Activated CD4-positive, CD25-positive, alpha-beta regulatory T cell treated with anti-CD3 and anti-CD28 coated beads, Interleukin-2, amount 50 U/mL, for 16 hours (primary cell): Measurements from ENCODE around the gene KITLG.
"Not testable (repeated sequence)": the region's sequence is repeated elsewhere in the genome, so short reads cannot be mapped to it uniquely, and the experiment has no call there.

Experiments
- DNase-seq: peaks from one replicate; pipeline ENCODE4 v3.0.0-alpha.2; 2020; ENCODE audit warnings: low read depth, low spot score

The KITLG gene

DNA sequence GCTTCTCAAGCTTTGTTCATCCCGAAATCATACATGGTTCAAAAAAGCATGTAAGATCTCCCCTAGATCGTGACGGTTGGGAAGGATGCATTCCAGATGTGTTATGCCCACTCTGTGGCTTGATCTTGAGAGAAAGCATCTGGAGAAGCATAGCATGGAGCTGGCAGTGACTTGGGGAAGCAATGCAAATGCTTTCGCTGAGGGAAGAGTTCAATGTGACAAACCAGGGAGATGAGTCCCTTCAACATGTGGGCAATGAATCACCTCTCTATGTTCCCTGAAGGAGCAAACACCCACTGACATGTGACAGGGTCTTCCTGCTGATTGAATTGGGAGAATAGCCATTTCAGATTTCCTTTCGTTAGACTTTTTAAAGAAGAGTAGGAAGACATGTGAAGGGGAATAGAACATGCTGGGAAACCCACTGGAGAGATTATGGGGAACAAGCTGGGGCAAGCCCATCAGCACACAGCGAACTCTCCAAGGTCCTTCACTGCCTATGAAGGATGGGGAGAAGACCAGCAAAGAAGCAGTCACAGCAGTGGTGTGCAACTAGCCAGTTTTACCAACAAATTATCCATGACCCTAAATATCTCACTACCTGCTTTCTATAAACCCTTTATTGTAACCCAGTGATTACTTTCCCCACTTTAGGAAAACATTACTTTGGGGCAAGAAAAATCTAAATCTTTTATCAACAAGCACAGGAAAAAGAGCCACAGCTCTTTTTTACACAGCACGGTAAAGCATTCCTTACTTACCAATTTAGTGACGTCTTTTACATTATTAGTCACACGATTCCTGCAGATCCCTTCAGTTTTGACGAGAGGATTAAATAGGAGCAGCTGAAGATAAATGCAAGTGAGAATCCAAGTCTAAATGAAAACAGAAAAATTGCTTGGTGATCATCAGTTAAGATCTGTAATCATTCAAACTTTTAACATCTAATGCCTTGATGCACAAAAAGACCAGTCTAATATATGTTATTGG lies 35.0 kb downstream of the KITLG start:
- DNase-seq: no peak

DNA sequence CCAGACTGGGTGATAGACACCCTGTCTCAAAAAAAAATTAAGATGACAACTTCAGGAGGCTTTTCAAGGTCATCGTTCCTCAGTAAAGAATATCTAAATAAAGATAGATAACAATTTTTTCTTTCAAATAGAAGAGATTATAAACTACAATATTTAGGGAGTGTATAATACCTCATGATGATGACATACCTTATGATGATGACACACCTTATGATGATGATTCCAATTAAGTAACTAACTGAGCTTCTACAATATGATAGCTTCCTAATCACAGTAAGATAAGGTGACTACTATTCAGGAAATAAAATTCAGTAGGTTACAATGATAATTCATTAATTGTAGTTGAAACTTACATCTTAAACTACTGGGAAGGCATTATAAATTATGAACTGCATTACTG lies 40.4 kb downstream of the KITLG start:
- no peak for DNase-seq

- DNase-seq: no peak
Measured at GRCh38 chr12:88538697-88539096, 41.6 kb downstream of the KITLG start.

GRCh38 chr12:88538250-88538649 lies 42.0 kb downstream of the KITLG start:
- no peak for DNase-seq

GRCh38 chr12:88530868-88531267 lies 49.4 kb downstream of the KITLG start:
- DNase-seq: no peak

DNA sequence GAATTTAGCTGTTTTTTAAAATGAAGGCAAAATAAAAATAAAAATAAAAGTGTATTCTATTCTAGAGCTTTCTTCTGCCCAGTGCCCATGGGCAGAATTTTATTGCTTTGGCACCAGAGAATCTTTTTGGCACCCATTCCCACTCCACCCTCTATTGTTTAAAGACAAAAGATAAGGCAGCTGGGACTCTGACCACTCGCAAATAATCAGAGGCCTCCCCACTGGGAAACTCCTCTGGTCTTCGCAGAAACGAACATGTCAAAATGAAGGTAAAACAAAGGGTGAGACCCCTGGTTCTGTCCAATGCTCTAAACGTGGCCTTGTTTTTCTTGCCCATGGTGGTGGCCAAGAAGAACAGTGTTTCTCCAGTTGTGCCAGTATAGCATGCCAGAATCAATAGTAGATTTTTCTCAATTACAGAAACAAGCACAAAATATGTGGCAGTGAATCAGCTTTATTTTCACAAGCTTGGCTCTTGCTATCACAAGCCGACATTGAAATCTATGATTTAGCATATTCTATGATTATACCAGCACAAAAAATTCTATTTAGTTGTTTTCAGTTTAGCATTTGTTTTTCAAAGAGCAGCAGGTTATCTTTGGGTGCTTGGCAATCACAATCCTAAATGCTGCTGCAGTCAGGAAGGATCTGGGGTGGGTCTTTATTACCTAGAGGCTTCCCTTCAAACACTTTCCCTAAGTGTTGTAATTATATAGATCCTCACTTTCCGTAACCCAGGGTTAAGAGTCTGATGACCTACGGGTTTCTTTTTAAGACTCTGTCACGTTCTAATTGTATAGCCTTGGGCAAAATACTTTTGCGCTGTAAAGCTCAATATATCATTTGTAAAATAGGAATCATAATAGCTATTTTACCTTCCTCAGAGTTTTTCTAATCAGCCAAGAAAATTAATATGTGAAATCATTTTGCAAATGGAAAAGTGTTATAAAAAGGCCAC lies 50.5 kb downstream of the KITLG start:
- DNase-seq: no peak

DNA sequence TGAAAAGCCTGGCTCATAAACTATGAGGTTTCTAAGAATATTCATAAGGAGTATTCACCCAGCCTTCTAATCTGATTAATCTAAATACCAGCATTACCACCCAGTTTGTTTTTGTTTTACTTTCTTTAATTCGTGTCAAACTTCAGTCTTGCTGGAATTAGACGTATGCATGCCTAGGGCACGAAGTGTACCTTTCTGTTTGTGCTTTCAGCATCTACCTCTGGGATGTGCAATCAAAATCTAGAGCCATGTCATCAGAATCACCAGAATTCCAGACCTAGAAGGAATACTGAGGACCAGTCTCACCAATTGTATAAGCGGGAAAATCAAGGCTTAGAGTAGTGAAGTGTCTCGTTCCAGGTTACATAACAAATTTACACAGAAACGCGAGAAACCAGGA lies 57.3 kb downstream of the KITLG start:
- no peak for DNase-seq

- no peak for DNase-seq
Measured at GRCh38 chr12:88520436-88520820, 59.8 kb downstream of the KITLG start.

- no peak for DNase-seq
Measured at GRCh38 chr12:88519802-88520435, 60.4 kb downstream of the KITLG start.

DNA sequence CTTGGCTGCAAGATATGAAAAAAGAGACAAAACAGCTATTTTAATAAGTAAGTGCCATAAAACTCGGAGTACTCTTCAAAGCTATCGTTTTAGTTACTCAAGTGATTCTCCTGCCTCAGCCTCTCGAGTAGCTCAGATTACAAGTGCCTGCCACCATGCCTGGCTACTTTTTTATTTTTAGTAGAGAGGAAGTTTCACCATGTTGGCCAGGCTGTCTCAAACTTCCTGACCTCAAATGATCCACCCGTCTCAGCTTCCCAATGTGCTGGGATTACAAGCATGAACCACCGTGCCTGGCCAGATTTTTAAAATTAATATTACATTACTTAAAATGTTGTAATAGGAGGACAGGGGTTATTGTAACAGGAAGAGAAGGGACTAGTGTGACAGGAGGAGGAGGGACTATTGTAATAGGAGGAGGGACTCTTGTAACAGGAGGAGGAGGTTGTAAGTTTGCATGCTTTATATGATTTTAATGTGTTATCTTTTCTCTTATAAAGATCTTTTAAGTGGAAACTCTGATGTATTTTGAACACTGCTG lies 61.3 kb downstream of the KITLG start:
- no peak for DNase-seq

DNA sequence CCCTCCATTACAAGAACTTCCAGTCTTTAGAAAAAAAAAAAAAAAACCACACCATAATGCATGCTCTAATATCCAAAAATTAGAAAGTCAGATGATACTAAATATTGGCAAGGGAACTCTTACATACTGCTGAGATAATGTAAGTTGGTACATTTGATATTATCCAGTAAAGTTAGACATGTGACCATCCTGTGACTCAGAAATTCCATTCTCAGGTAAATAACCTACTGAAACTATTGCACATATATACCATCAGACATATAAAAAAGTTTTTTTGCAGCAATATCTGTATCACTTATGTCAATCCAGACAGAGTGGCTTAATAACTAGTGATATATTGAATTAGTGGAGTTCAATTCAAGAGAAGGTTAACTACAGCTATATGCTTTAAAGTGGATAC lies 63.5 kb downstream of the KITLG start:
- DNase-seq: no peak

GRCh38 chr12:88510843-88511242 lies 69.4 kb downstream of the KITLG start:
- DNase-seq: no peak

DNA sequence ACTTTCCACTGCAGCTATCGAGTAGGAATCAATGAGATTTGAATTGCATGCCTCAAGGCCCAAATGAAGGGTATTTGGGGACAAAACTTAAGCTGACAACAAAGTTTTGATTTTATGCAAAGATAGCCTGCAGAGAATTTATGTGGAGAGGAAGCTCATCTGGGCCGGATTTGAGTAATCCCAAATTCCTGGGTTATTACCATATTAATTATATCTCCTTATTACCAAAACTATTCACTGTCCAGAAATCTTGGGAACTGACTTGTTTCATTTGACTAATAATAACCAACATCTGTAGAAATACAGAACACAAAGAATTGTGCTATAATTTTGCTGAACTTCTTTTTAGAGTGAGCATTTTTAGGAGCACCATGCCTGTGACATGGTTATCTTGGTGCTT lies 70.4 kb downstream of the KITLG start:
- DNase-seq: no peak

GRCh38 chr12:88509347-88509746 lies 70.9 kb downstream of the KITLG start:
- DNase-seq: no peak

- DNase-seq: not testable (repeated sequence)
Measured at GRCh38 chr12:88507851-88508250, 72.4 kb downstream of the KITLG start.

- DNase-seq: no peak
Measured at GRCh38 chr12:88507270-88507669, 73.0 kb downstream of the KITLG start.

DNA sequence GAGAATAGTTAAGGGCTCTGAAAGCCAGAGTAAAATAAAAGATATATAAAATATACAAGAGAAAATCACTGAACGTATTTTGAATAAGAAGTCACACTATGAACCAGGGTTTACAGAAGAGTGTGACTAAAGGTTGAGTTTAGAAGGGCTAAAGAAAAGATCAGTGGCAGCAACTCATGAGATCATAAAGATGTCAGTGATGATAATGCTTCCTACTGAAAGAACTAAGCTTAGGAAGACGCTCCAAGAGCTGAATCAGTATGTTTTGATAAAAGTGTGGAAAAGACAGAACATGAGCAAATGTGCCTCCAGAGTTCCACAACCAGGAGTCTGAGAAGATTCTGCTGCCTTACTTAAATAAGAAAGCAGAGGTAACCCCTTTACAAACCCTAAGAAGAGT lies 74.6 kb downstream of the KITLG start:
- DNase-seq: no peak

GRCh38 chr12:88503281-88503703 lies 77.0 kb downstream of the KITLG start:
- DNase-seq: no peak

DNA sequence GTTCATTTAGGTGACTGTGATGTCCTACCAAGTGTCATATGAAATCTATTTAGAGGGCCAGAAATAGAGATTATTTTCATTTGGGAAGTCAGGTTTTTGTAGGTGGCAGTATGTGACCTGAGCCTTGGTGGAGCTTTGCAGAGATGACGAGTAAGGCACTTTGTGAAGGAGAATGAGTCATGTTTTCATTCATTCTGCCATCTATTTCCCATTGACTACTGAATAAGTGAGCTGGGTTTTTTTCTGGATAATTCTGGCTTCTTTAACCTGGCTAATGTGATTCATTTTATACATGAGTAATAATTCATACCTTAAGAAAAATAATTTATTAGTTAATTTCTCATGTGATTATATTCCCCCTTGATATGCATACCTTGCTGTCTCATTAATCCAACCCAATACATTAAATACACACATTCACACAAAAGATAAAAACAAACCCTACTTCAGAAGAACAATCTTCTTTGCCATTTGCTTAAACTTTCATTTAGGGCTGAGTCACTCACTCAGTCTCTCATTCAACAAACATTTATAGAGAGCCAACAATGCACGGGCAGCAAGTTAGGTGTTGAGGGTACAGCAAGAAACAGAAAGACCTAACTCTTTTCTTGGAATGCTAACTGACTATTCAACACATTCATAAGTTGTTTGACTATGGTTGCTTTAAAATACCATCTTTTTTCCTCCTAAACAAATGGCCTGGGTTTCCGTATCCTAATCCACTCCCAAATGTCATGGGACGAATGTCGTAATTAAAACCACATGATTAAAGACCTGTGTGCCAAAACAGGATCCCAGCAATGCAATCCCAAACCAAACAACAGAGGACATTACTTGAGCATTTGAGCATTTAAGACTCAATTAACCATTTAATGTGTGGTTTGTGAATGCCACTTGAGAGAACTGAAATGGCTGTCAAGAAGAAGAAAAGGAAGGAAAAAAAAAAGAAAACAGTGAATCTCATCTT lies 78.0 kb downstream of the KITLG start:
- no peak for DNase-seq

- no peak for DNase-seq
Measured at GRCh38 chr12:88496891-88497371, 83.3 kb downstream of the KITLG start.
